GM12864 (cell line): ENCODE data around the gene SYT7.

Source experiments
- DNase-seq: peaks from one replicate; pipeline ENCODE4 v3.0.0-alpha.2; 2011; ENCODE audit warnings: low read depth
- H3K4me3 ChIP-seq: 2 replicates; pipeline ENCODE4 v1.5.1; 2011; ENCODE audit warnings: mild to moderate bottlenecking, low read depth, low read length, control low read depth
- TF ChIP-seq, protein P1 (sequence below): IDR thresholded peaks from 2 replicates; pipeline ENCODE4 v1.5.1; 2011; ENCODE audit warnings: low read depth, mild to moderate bottlenecking, moderate library complexity, low read length, control low read depth, inconsistent platforms; ENCODE audit errors: missing control alignments

SYT7 gene

DNA sequence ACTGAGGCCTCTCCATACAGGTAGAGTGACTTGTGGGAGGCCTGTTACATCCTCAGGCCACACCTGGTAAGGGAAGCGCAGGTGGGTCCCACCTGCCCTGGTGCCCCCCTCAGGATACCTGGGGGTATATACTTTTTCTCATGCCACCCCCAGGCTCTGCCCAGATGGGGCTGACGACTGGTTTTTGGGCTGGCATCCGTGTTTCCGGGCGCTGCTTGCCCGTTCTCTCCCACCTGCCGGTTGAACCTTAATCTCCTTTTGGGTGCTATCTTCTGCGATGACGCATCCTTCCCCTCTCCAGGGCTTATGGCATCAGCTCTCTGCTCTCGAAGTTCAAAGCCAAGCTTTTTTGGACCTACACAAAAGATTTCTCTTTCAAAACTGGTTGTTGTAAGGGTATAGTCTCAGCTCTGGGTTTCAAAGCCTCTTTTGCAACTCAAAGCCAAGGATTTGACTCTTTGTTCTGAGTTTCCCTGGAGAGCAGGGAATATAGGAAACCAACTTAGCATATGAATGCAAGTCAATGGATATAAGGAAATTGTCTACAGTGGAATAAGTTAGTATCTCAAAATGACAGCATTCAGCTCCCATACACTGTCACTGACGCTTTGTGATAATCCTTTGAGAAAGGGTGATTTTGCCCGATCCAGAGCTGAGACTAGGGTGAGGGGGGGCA lies 80.9 kb downstream of the SYT7 start:
- no peak overlapping the region for H3K4me3 ChIP-seq
- TF ChIP-seq, protein P1, sequence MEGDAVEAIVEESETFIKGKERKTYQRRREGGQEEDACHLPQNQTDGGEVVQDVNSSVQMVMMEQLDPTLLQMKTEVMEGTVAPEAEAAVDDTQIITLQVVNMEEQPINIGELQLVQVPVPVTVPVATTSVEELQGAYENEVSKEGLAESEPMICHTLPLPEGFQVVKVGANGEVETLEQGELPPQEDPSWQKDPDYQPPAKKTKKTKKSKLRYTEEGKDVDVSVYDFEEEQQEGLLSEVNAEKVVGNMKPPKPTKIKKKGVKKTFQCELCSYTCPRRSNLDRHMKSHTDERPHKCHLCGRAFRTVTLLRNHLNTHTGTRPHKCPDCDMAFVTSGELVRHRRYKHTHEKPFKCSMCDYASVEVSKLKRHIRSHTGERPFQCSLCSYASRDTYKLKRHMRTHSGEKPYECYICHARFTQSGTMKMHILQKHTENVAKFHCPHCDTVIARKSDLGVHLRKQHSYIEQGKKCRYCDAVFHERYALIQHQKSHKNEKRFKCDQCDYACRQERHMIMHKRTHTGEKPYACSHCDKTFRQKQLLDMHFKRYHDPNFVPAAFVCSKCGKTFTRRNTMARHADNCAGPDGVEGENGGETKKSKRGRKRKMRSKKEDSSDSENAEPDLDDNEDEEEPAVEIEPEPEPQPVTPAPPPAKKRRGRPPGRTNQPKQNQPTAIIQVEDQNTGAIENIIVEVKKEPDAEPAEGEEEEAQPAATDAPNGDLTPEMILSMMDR, result no peak
- DNase-seq, result no peak

DNA sequence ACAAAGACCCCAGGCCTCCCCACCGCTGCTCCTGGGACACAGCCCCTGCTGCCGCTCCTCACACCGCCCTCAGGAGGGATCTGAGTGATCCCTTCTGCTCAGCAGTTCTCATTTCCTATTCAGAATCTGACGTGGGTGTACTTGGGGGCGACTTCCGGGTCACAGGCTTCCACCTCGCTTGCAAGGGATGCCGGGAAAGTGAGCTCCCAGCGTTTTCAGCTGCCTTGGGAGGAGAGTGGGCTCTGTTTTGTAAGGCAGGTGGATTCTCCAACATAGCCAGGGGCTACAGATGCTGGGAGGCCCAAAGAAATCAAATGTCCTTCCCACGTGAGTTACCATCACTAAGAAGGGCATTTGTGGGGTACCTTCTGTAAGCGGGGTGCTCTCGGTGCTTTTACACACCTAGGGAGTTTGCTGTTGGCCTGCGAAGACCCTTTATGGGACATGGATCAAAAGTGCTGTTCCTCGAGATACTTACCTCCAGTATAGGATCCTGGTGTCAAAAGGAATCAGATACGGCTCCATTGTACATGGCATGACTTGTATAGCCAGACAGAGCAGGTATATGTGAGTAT lies 82.0 kb downstream of the SYT7 start:
- no peak for DNase-seq
- TF ChIP-seq, protein P1, result no peak

DNA sequence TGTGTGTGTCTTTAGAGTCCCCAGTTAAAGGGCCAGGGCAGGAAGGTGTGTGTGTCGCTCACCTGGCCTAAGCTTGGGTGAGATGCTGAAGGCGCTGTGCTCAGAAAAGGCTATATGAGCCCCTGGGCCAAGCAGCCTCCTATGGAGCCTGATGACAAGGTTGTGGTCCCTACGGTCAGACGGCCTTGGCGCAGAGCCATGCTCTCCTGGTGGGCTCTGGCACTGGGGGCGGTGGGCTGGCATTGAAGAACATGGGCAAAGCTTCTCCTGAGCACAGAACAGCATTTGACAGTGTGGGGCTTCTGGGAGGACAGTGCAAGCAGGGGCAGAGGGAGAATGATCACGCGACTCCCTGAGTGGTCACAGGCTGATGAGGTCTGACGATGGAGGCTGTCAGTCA lies 83.0 kb downstream of the SYT7 start:
- H3K4me3 ChIP-seq, result no peak overlapping the region
- no peak for DNase-seq
- TF ChIP-seq, protein P1, result no peak

More for the DNA sequence above, 82.0 kb downstream of the SYT7 start:
- no peak overlapping the region for H3K4me3 ChIP-seq

DNA sequence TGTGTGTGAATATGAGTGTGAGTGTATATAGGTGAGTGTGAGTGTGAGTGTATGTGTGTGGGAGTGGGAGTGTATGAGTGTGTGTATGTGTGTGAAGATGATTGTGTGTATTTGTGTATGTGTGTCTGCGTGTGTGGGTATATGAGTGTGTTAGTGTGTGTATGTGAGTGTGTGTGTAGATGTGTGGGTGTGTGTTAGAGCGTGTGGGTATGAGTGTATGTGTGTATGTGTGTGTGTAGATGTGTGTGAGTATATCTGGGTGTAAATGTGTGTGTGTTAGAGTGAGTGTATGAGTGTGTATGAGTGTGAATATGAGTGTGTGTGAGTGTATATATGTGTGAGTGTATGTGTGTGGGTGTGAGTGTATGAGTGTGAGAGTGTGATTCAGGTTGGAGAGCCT lies 83.4 kb downstream of the SYT7 start:
- no peak for DNase-seq
- TF ChIP-seq, protein P1, result no peak
- H3K4me3 ChIP-seq, result no peak overlapping the region

DNA sequence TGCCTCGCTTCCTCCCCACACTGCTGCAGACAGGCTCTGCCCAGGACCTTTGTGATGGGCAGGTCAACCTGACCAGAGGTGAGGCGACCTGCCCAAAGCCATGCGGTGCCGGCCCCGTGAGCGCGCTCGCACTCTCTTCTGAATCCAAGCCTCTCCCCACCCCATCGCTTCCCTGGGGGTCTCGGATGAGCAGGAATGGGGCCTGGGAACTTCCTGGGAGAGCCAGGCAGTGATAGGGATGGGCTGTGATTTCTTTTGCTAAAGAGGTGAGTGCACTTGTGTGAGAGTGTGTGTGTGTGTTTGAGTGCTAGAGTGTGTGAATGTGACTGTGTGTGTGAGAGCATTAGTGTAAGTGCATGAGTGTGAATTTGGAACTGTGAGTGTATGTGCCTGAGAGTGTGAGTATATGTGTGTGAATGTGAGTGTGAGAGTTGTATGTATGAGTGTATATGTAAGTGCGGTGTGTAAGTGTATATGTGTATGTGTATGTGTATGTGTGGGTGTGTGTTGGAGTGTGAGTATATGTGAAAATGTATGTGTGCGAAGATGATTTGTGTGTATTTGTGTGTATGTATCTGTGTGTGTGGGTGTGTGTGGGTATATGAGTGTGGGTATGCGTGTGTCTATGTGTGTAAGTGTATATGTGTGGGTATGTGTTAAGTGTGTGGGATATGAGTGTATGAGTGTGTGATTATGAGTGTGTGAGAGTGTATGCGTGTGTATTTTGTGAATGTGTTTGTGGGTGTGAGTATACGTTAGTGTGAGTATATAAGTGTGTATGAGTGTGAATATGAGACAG lies 84.1 kb downstream of the SYT7 start:
- TF ChIP-seq, protein P1, result no peak
- no peak overlapping the region for H3K4me3 ChIP-seq
- no peak for DNase-seq

DNA sequence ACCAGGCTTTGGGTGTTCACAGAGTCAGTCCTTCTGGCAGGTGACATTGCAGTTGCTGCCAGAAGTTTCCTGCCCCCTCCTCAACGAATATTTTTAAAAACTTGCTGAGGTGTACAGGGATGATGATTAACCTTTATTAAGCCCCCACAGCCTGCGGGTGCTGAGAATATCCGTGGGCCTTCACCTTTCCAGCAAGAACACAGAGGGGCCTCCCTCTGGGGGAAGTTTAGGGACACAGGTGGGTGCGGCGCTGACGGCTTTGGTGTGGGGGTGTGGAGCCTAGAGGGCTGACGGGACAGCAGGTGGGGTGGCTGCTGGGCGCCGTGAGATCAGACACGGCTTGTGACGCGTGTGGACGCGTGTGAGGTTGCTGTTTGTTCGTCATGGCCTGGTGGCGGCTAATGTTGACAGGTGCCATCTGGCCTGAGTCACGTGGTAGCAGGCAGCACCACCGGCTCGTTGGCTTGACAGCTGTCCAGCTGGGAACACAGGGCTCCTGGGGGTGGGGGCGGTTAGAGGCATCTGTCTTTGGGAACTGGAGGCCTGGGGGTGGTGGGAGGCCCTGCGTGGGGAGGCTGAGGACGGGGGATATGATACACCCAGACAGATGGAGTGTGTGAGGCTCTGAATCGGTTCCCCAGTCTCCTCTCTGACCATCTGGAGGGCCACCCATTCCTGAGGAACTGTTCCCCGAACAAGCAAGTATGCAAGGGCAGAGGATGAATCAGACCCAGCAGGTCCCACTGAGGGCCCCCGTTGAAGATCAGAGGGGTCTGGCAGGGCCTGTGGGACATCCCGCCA lies 84.9 kb downstream of the SYT7 start:
- H3K4me3 ChIP-seq, result no peak overlapping the region
- no peak for DNase-seq
- TF ChIP-seq, protein P1, result no peak
